Measurements from ENCODE around the gene FARP2. TPM values are rescaled to one million over a fixed set of nuclear protein-coding genes. Genes with fewer than 3 reads are reported as not detected.

The FARP2 gene
- total and polyA plus RNA-seq, 2 donors (not counting 1 experiment from before 2014, with no cell fraction given), result 28.2 to 41.0 TPM

DNA sequence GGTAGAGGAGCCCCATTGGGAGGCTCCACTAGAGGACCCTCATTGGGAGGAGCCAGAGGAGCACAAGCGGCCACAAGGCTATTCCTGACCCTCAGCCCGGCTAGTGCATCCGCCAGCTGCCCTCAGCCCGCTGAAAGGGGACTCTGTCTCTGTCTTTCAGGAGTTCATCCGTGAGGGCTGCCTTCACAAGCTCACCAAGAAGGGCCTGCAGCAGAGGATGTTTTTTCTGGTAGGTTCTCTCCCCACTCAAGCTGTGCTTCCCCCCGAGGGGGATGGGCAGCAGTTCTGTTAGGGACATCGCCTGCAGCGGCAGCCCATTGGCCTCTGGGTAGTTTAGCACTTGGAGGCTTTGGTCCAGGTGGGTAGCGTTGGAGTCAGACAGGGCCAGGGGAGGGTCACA, 127.2 kb downstream of the FARP2 start:
- no peaks in the 10 kb centered on the region for H3K27me3 ChIP-seq (ENCODE audit: control insufficient read depth, insufficient read depth, low read length)
- no peak overlapping the region for H3K4me2 ChIP-seq (ENCODE audit: extremely low read depth, insufficient read depth, low read length)
- no peak for DNase-seq (ENCODE audit: low read depth in 2 of 2)
- H3K9me3 ChIP-seq (ENCODE audit: control insufficient read depth, insufficient read depth, low read depth, low read length), result no peaks in the 10 kb centered on the region
- no peak overlapping the region for H3K9ac ChIP-seq (ENCODE audit: insufficient read depth, low read length)
- no peak for TF ChIP-seq EZH2 (IDR thresholded peaks at IDR 0.05; ENCODE audit: low read length, missing control alignments)
- TF ChIP-seq, protein P1, sequence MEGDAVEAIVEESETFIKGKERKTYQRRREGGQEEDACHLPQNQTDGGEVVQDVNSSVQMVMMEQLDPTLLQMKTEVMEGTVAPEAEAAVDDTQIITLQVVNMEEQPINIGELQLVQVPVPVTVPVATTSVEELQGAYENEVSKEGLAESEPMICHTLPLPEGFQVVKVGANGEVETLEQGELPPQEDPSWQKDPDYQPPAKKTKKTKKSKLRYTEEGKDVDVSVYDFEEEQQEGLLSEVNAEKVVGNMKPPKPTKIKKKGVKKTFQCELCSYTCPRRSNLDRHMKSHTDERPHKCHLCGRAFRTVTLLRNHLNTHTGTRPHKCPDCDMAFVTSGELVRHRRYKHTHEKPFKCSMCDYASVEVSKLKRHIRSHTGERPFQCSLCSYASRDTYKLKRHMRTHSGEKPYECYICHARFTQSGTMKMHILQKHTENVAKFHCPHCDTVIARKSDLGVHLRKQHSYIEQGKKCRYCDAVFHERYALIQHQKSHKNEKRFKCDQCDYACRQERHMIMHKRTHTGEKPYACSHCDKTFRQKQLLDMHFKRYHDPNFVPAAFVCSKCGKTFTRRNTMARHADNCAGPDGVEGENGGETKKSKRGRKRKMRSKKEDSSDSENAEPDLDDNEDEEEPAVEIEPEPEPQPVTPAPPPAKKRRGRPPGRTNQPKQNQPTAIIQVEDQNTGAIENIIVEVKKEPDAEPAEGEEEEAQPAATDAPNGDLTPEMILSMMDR (conservative IDR thresholded peaks at IDR 0.05 in 1 of 2, IDR thresholded peaks at IDR 0.05 in 1 of 2; ENCODE audit: low read depth in 1 of 2, low read length in 2 of 2), result no peak
- H4K20me1 ChIP-seq (ENCODE audit: control insufficient read depth, extremely low read depth, insufficient read depth, low read length), result no peaks in the 10 kb centered on the region
- H3K79me2 ChIP-seq (ENCODE audit: control insufficient read depth, insufficient read depth, low read length), result no peaks in the 10 kb centered on the region
- no peak overlapping the region for H3K4me3 ChIP-seq (replicated peaks in 1 of 4; ENCODE audit: control extremely low read depth in 1 of 4, insufficient read depth in 1 of 4, low read depth in 3 of 4, low read length in 4 of 4)
- no peaks in the 10 kb centered on the region for H3K36me3 ChIP-seq (ENCODE audit: control insufficient read depth, insufficient read depth, low read length)
- H2AFZ ChIP-seq (ENCODE audit: low read length), result no peak overlapping the region
- no peaks in the 10 kb centered on the region for H3K4me1 ChIP-seq (ENCODE audit: control insufficient read depth, extremely low read depth, insufficient read depth, low read length)
- no peak overlapping the region for H3K27ac ChIP-seq (ENCODE audit: insufficient read depth, low read length)

DNA sequence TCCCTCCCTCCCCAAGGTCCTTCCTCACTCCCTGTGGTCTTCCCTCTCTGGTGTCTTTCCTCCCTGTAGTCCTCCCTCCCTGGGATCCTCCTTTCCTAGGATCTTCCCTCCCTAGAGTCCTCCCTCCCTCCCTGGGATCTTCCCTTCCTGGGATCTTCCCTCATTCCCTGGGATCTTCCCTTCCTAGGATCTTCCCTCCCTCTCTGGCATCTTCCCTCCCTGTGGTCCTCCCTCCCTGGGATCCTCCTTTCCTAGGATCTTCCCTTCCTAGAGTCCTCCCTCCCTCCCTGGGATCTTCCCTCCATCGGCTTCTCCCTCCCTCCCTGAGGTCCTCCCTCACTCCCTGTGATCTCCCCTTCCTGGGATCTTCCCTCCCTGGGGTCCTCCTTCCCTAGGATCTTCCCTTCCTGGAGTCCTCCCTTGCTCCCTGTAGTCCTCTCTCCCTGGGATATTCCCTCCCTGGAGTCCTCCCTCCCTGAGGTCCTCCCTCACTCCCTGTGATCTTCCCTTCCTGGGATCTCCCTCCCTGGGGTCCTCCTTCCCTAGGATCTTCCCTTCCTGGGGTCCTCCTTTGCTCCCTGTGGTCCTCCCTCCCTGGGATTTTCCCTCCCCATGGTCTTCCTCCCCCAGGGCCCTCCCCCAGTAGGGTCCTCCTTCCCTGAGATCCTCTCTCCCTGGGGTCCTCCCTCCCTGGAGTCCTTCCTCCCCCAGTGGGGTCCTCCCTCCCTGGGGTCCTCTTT, 129.3 kb downstream of the FARP2 start:
- Histone ChIP-seq H3K27me3 (ENCODE audit: control insufficient read depth, insufficient read depth, low read length) (no peaks in the 10 kb centered on the region), H3K27ac (ENCODE audit: insufficient read depth, low read length) (no peak overlapping the region), H3K4me3 (replicated peaks in 1 of 4; ENCODE audit: control extremely low read depth in 1 of 4, insufficient read depth in 1 of 4, low read depth in 3 of 4, low read length in 4 of 4) (no peak overlapping the region), H3K79me2 (ENCODE audit: control insufficient read depth, insufficient read depth, low read length) (no peaks in the 10 kb centered on the region), H3K9ac (ENCODE audit: insufficient read depth, low read length) (no peak overlapping the region), H2AFZ (ENCODE audit: low read length) (no peak overlapping the region), H3K4me2 (ENCODE audit: extremely low read depth, insufficient read depth, low read length) (no peak overlapping the region), H3K36me3 (ENCODE audit: control insufficient read depth, insufficient read depth, low read length) (no peaks in the 10 kb centered on the region), H3K9me3 (ENCODE audit: control insufficient read depth, insufficient read depth, low read depth, low read length) (no peaks in the 10 kb centered on the region), H3K4me1 (ENCODE audit: control insufficient read depth, extremely low read depth, insufficient read depth, low read length) (no peaks in the 10 kb centered on the region), H4K20me1 (ENCODE audit: control insufficient read depth, extremely low read depth, insufficient read depth, low read length) (no peaks in the 10 kb centered on the region)
- no peak for TF ChIP-seq EZH2 (IDR thresholded peaks at IDR 0.05; ENCODE audit: low read length, missing control alignments)
- TF ChIP-seq, protein P1 (conservative IDR thresholded peaks at IDR 0.05 in 1 of 2, IDR thresholded peaks at IDR 0.05 in 1 of 2; ENCODE audit: low read depth in 1 of 2, low read length in 2 of 2), result no peak
- DNase-seq (ENCODE audit: low read depth in 2 of 2), result no peak

DNA sequence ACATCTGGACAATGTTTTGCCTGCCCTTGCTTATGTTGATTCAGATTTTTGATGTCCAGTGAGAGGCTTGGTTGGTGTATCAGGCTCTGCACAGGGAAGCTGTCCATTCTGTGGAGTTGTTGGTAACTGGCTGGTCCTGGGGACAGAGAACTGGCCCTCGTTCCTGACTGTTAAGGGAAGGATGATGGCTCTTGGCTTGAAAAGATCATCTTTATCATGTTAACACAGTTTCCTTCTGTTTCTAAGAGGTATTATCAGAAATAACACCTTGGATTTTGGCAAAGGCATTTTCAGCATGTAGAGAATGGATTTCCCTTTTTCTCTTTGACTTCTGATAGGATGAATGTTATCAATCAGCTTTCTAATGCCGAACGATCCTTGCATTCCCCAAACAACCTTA, 133.0 kb downstream of the FARP2 start:
- DNase-seq (ENCODE audit: low read depth in 2 of 2), result no peak
- Histone ChIP-seq H3K4me3 (replicated peaks in 1 of 4; ENCODE audit: control extremely low read depth in 1 of 4, insufficient read depth in 1 of 4, low read depth in 3 of 4, low read length in 4 of 4) (no peak overlapping the region), H3K79me2 (ENCODE audit: control insufficient read depth, insufficient read depth, low read length) (no peaks in the 10 kb centered on the region), H3K4me1 (ENCODE audit: control insufficient read depth, extremely low read depth, insufficient read depth, low read length) (no peaks in the 10 kb centered on the region), H3K27ac (ENCODE audit: insufficient read depth, low read length) (no peak overlapping the region), H4K20me1 (ENCODE audit: control insufficient read depth, extremely low read depth, insufficient read depth, low read length) (no peaks in the 10 kb centered on the region), H3K9me3 (ENCODE audit: control insufficient read depth, insufficient read depth, low read depth, low read length) (no peaks in the 10 kb centered on the region), H3K9ac (ENCODE audit: insufficient read depth, low read length) (no peak overlapping the region), H3K27me3 (ENCODE audit: control insufficient read depth, insufficient read depth, low read length) (no peaks in the 10 kb centered on the region), H3K36me3 (ENCODE audit: control insufficient read depth, insufficient read depth, low read length) (peaks cover 1% of the 10 kb centered on the region), H2AFZ (ENCODE audit: low read length) (no peak overlapping the region), H3K4me2 (ENCODE audit: extremely low read depth, insufficient read depth, low read length) (no peak overlapping the region)
- TF ChIP-seq, protein P1 (conservative IDR thresholded peaks at IDR 0.05 in 1 of 2, IDR thresholded peaks at IDR 0.05 in 1 of 2; ENCODE audit: low read depth in 1 of 2, low read length in 2 of 2), result no peak
- no peak for TF ChIP-seq EZH2 (IDR thresholded peaks at IDR 0.05; ENCODE audit: low read length, missing control alignments)
